Heart left ventricle (tissue), 13 donors: ENCODE measurements around the gene ALCAM.

Source experiments
- CTCF ChIP-seq, 12 donors: fragments of 200-600 bp; sonication (generic) in 4 of 12; IDR thresholded peaks; one replicate each; pipeline versions ENCODE4 v1.5.0 to v1.8.0; 2018 to 2022; ENCODE audit warnings: antibody characterized with exemption in 12 of 12, mild to moderate bottlenecking in 5 of 12
- POLR2A ChIP-seq, 2 donors: fragments of 450-650 bp; IDR thresholded peaks; one replicate each; pipeline ENCODE4 v1.6.1; 2017; ENCODE audit warnings: antibody characterized with exemption in 2 of 2, mild to moderate bottlenecking in 2 of 2, moderate library complexity in 2 of 2
- donor health status: ischemic (EF 13 %, LVEDD 7.1; RV severe dilation, severe dysfunction).
- donor health status: DM: no; HTN: yes; CAD: no.
- donor health status: DM: no; HTN: no; CAD: no.
- donor health status: ischemic (EF 25% LVEDD 6.9; RV normal size, moderate dysfunction).
- donor health status: ischemic (EF 25% LVEDD 5.7; RV mildly dilated, moderate dysfunction).
- donor health status: ischemic (EF 35%, LVEDD 5.7; RV mildly dilated, moderate dysfunction).
- donor health status: nonischemic (EF 11% LVEDD 7.7; RV severe dilation, severe dysfunction).
- donor health status: DM: yes; HTN: yes; CAD: no.
- donor health status: PGD.
- donor health status: ischemic (EF 29% LVEDD 5.4; RV normal size, mild dysfunction).
- donor health status: nonischemic (EF 23%, LVEDD 6.1; RV moderate dilation, normal function).

DNA sequence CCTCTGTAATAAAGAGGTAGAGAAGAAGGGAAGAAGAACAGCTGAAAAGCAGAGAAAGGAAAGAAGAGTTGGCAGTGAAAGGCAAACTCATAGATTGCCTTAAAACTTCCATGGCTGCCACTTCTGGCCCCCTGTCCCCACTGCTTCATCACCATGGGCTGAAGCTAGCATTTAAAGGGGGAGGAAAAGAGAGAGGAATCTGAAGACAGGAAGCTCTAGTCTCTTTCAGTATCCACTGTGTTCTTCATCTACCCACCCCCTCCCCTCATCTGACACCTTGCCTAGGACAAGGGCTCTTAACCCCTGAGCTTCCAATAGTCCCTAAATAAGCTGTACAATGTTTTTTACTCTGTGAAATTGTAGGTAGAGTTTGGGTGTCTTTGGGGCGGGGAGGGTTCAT lies 60.6 kb downstream of the ALCAM start:
- TF ChIP-seq CTCF (IDR thresholded peaks at IDR 0.05): no peak
- no peak for TF ChIP-seq POLR2A (IDR thresholded peaks at IDR 0.05)
